ENCODE measurements around the gene NBPF11.
A peak's percentile ranks its signal among the peaks of the same experiment; 100 is the strongest.
"Not testable (repeated sequence)": the region's sequence is repeated elsewhere in the genome, so short reads cannot be mapped to it uniquely, and the experiment has no call there.

NBPF11 gene

GRCh38 chr1:148151371-148151819 lies 686 bp downstream of the NBPF11 start:
- intact Hi-C loops (cut with DNase I; ENCODE audit: low total_unique reads); H3K4me1 ChIP-seq; H3K9me3 ChIP-seq; H3K36me3 ChIP-seq; H3K27me3 ChIP-seq: not testable (repeated sequence)
- H3K4me3 ChIP-seq, result peak overlapping the region; percentile 56 to 79
- H3K27ac ChIP-seq, result peak overlapping the region; percentile 70 to 75
- peak in 1 of 2 donors; percentile 69 for DNase-seq

DNA sequence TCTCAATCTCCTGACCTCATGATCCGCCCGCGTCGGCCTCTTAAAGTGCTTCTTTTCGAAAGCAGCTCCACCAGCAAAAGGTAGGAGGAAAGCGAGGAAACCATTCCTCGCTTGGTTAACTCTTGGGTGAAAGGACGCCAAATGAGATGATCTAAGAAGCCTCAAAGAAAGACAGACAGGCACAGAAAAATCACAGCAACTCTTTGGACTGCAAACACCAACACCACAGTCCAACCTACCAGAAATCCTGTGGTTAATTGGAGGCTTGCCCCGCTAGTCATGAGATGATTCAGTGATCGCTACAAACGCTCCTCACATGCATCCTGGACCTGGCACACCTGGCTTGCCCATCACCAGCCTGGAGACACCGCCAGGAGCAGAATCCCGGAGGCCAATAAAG lies 1.1 kb downstream of the NBPF11 start:
- H3K9me3 ChIP-seq; DNase-seq; H3K36me3 ChIP-seq; H3K27me3 ChIP-seq; intact Hi-C loops (cut with DNase I; ENCODE audit: low total_unique reads); H3K4me1 ChIP-seq: not testable (repeated sequence)
- peak overlapping the region; percentile 70 to 75 for H3K27ac ChIP-seq
- peak overlapping the region; percentile 56 to 79 for H3K4me3 ChIP-seq

- intact Hi-C loops (cut with DNase I; ENCODE audit: low total_unique reads); H3K4me1 ChIP-seq; H3K27me3 ChIP-seq; H3K9me3 ChIP-seq; H3K27ac ChIP-seq; DNase-seq; H3K36me3 ChIP-seq; H3K4me3 ChIP-seq: not testable (repeated sequence)
Observed at GRCh38 chr1:148150014-148150413, 2.1 kb downstream of the NBPF11 start.

GRCh38 chr1:148149050-148149815 lies 2.8 kb downstream of the NBPF11 start:
- H3K27ac ChIP-seq; H3K4me1 ChIP-seq; intact Hi-C loops (cut with DNase I; ENCODE audit: low total_unique reads); H3K9me3 ChIP-seq; H3K4me3 ChIP-seq; H3K27me3 ChIP-seq; H3K36me3 ChIP-seq; DNase-seq: not testable (repeated sequence)

- H3K27me3 ChIP-seq; H3K27ac ChIP-seq; H3K9me3 ChIP-seq; intact Hi-C loops (cut with DNase I; ENCODE audit: low total_unique reads); H3K4me1 ChIP-seq; H3K4me3 ChIP-seq; DNase-seq: not testable (repeated sequence)
- H3K36me3 ChIP-seq, result peaks cover 0 to 14% (median 5%) of the 10 kb centered on the region in 3 donors
Observed at GRCh38 chr1:148147052-148147838, 4.8 kb downstream of the NBPF11 start.

DNA sequence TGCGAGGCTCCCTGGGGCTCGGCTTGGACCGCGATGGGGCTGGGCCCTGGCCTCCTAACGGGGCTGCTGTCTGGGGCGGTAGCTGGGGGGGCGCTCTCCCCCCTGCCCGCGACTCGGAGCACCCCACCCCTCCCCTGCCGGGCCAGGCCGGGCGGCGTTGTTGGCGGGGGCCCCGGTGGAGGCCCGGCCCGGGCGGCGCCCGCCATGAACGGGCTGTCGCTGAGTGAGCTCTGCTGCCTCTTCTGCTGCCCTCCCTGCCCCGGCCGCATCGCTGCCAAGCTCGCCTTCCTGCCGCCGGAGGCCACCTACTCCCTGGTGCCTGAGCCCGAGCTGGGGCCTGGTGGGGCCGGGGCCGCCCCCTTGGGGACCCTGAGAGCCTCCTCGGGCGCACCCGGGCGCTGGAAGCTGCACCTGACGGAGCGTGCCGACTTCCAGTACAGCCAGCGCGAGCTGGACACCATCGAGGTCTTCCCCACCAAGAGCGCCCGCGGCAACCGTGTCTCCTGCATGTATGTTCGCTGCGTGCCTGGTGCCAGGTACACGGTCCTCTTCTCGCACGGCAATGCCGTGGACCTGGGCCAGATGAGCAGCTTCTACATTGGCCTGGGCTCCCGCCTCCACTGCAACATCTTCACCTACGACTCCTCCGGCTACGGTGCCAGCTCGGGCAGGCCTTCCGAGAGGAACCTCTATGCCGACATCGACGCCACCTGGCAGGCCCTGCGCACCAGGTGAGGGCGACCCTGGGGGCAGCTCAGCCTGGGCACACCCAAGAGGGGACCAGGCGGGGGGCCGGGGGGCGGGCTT lies 5.7 kb downstream of the NBPF11 start:
- H3K4me3 ChIP-seq; DNase-seq; H3K9me3 ChIP-seq; H3K27me3 ChIP-seq; H3K27ac ChIP-seq; H3K4me1 ChIP-seq; intact Hi-C loops (cut with DNase I; ENCODE audit: low total_unique reads): not testable (repeated sequence)
- H3K36me3 ChIP-seq, result peaks cover 0 to 19% (median 5%) of the 10 kb centered on the region in 3 donors

GRCh38 chr1:148143223-148143622 lies 8.9 kb downstream of the NBPF11 start:
- H3K36me3 ChIP-seq, result peaks cover 0 to 20% (median 5%) of the 10 kb centered on the region in 3 donors
- DNase-seq; H3K4me1 ChIP-seq; H3K27me3 ChIP-seq; H3K4me3 ChIP-seq; intact Hi-C loops (cut with DNase I; ENCODE audit: low total_unique reads); H3K27ac ChIP-seq; H3K9me3 ChIP-seq: not testable (repeated sequence)

GRCh38 chr1:148141936-148142335 lies 10.1 kb downstream of the NBPF11 start:
- peaks cover 0 to 20% (median 5%) of the 10 kb centered on the region in 3 donors for H3K36me3 ChIP-seq
- H3K27me3 ChIP-seq; DNase-seq; H3K27ac ChIP-seq; intact Hi-C loops (cut with DNase I; ENCODE audit: low total_unique reads); H3K4me1 ChIP-seq; H3K9me3 ChIP-seq; H3K4me3 ChIP-seq: not testable (repeated sequence)

DNA sequence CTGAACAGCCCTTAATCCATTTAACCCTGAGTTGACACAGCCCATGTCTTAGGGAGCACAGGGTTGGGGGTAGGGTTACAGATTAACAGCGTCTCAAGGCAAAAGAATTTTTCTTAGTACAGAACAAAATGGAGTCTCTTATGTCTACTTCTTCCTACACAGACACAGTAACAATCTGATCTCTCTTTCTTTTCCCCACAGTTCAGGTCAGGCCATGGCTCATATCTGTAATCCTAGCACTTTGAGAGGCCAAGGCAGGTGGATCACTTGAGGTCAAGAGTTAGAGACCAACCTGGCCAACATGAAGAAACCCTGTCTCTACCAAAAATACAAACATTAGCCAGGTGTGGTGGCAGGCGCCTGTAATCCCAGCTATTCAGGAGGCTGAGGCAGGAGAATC lies 13.5 kb downstream of the NBPF11 start:
- intact Hi-C loops (cut with DNase I; ENCODE audit: low total_unique reads); H3K9me3 ChIP-seq; H3K4me3 ChIP-seq; H3K4me1 ChIP-seq; H3K27me3 ChIP-seq; DNase-seq; H3K27ac ChIP-seq: not testable (repeated sequence)
- H3K36me3 ChIP-seq, result peaks cover 0 to 18% (median 0%) of the 10 kb centered on the region in 3 donors

GRCh38 chr1:148122341-148122740 lies 29.7 kb downstream of the NBPF11 start:
- peaks cover 0 to 36% (median 11%) of the 10 kb centered on the region in 3 donors for H3K36me3 ChIP-seq
- DNase-seq; H3K27ac ChIP-seq; intact Hi-C loops (cut with DNase I; ENCODE audit: low total_unique reads); H3K27me3 ChIP-seq; H3K4me1 ChIP-seq; H3K4me3 ChIP-seq; H3K9me3 ChIP-seq: not testable (repeated sequence)

GRCh38 chr1:148120395-148120794 lies 31.7 kb downstream of the NBPF11 start:
- H3K9me3 ChIP-seq; DNase-seq; H3K27me3 ChIP-seq; H3K27ac ChIP-seq; H3K4me1 ChIP-seq; H3K4me3 ChIP-seq; intact Hi-C loops (cut with DNase I; ENCODE audit: low total_unique reads): not testable (repeated sequence)
- peaks cover 0 to 29% (median 11%) of the 10 kb centered on the region in 3 donors for H3K36me3 ChIP-seq

GRCh38 chr1:148095732-148096131 lies 56.3 kb downstream of the NBPF11 start:
- H3K27ac ChIP-seq; H3K27me3 ChIP-seq; DNase-seq; H3K4me1 ChIP-seq; H3K36me3 ChIP-seq; H3K4me3 ChIP-seq; intact Hi-C loops (cut with DNase I; ENCODE audit: low total_unique reads); H3K9me3 ChIP-seq: not testable (repeated sequence)

DNA sequence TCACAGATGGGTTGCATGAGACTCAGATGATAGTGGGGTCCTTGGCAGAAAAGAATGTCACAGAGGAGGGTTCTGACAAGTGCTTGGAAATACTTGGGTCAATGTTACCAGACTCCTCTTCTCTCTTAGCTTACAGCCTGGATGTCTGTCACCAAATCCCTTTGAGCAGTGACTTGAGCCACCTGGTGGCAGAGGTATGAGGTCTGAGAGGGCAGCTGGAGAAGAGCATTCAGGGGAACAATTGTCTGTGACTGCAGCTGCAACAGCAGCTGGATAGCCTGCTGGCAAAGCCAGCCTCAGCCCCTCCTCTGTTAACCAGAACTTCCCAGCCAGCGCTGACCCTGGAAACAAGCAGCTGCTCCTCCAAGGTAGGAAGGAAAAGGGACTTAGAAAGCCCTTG lies 65.9 kb downstream of the NBPF11 start:
- H3K4me3 ChIP-seq; H3K27me3 ChIP-seq; H3K27ac ChIP-seq; H3K36me3 ChIP-seq; H3K4me1 ChIP-seq; intact Hi-C loops (cut with DNase I; ENCODE audit: low total_unique reads); H3K9me3 ChIP-seq; DNase-seq: not testable (repeated sequence)

Measured in tibial artery (tissue), 4 donors.